GM21515 (cell line): ENCODE data around the gene FAM234B.
"Not testable (repeated sequence)": the region's sequence is repeated elsewhere in the genome, so short reads cannot be mapped to it uniquely, and the experiment has no call there.

Experiments used
- ATAC-seq: cut with Tn5 transposase; IDR thresholded peaks from one replicate; pipeline ENCODE4 v1.9.1; 2021; ENCODE audit not compliant: unreplicated experiment

FAM234B gene

GRCh38 chr12:13060581-13060980 is 16.4 kb downstream of the FAM234B start:
- ATAC-seq = no peak

GRCh38 chr12:13061377-13061776 is 17.2 kb downstream of the FAM234B start:
- no peak for ATAC-seq

- no peak for ATAC-seq
These were observed 18.5 kb downstream of the FAM234B start for GRCh38 chr12:13062669-13063068.

GRCh38 chr12:13066014-13066413 is 21.8 kb downstream of the FAM234B start:
- ATAC-seq = no peak

- no peak for ATAC-seq
These were observed 22.3 kb downstream of the FAM234B start for GRCh38 chr12:13066459-13066858.

- ATAC-seq = no peak
These were observed 23.1 kb downstream of the FAM234B start for GRCh38 chr12:13067322-13067721.

- no peak for ATAC-seq
These were observed 25.2 kb downstream of the FAM234B start for GRCh38 chr12:13069380-13069779.

GRCh38 chr12:13071305-13072280 is 27.4 kb downstream of the FAM234B start:
- no peak for ATAC-seq

GRCh38 chr12:13073173-13073572 is 29.0 kb downstream of the FAM234B start:
- no peak for ATAC-seq

GRCh38 chr12:13074396-13075117 is 30.4 kb downstream of the FAM234B start:
- no peak for ATAC-seq

- no peak for ATAC-seq
These were observed 30.9 kb downstream of the FAM234B start for GRCh38 chr12:13075118-13075480.

- no peak for ATAC-seq
These were observed 31.8 kb downstream of the FAM234B start for GRCh38 chr12:13075786-13076570.

GRCh38 chr12:13079440-13079906 is 35.3 kb downstream of the FAM234B start:
- ATAC-seq = no peak

- no peak for ATAC-seq
These were observed 36.1 kb downstream of the FAM234B start for GRCh38 chr12:13080266-13080665.

- ATAC-seq = no peak
These were observed 38.7 kb downstream of the FAM234B start for GRCh38 chr12:13082861-13083260.

- ATAC-seq = not testable (repeated sequence)
These were observed 39.5 kb downstream of the FAM234B start for GRCh38 chr12:13083638-13084037.

GRCh38 chr12:13084898-13085640 is 40.9 kb downstream of the FAM234B start:
- ATAC-seq = no peak

GRCh38 chr12:13085968-13086686 is 41.9 kb downstream of the FAM234B start:
- no peak for ATAC-seq

GRCh38 chr12:13087766-13088165 is 43.6 kb downstream of the FAM234B start:
- no peak for ATAC-seq

GRCh38 chr12:13088496-13088895 is 44.3 kb downstream of the FAM234B start:
- no peak for ATAC-seq
